Embryonic facial prominence (tissue), 1 donor: Measurements from ENCODE around the gene FFAR3.
"Not testable (repeated sequence)": the region's sequence is repeated elsewhere in the genome, so short reads cannot be mapped to it uniquely, and the experiment has no call there.

ENCODE experiments used
- DNase-seq: peaks from one replicate; pipeline ENCODE4 v3.0.0-alpha.2; 2016; ENCODE audit errors: extremely low spot score

The FFAR3 gene

DNA sequence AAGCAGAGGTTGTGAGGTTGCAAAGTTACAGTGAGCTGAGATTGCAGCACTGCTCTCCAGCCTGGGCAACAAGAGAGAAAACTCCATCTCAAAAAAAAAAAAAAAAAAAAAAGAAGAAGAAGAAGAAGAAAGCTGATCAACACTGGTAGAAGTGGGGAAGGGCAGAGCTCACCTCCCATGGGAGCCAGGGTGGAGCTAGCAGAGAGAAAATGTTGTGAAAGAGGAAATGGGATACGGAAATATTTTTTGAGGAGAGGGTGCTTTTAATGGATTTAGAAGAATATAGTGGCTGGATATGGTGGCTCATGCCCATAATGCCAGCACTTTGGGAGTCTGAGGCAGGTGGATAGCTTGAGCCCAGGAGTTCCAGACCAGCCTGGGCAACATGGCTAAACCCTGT, 19.4 kb downstream of the FFAR3 start:
- DNase-seq, result no peak

DNA sequence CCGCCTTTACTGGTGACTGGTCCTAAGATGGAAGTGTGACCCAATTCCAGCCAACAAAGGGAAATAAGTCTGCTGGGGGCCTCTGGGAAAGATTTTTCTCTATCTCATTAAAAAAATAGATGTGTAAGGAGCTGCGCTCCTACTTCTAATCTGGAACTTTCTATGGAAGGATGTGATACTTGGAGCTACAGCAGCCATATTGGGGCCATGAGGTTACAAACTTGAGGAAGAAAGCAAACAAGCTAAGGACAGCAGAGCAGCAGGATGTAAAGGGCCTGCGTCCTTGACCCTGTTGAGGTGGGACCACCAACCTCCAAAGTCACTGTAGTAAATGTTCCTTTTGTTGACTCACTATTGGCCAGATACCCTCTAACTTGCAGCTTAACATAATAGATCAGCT, 20.1 kb downstream of the FFAR3 start:
- DNase-seq, result no peak

DNA sequence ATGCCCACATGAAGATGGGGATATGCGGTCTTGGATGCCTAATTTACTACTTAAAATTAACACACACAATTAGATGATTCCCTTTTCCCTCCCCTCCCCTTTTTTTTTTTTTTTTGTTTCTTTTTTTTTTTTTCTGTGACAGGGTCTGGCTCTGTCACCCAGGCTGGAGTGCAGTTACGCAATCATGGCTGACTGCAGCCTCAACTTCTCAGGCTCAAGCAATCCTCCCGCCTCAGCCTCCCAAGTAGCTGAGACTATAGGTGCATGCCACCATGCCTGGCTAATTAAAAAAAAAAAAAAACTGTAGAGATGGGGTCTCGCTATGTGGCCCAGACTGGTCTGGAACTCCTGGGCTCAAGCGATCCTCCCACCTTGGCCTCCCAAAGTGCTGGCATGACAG, 21.3 kb downstream of the FFAR3 start:
- not testable (repeated sequence) for DNase-seq

DNA sequence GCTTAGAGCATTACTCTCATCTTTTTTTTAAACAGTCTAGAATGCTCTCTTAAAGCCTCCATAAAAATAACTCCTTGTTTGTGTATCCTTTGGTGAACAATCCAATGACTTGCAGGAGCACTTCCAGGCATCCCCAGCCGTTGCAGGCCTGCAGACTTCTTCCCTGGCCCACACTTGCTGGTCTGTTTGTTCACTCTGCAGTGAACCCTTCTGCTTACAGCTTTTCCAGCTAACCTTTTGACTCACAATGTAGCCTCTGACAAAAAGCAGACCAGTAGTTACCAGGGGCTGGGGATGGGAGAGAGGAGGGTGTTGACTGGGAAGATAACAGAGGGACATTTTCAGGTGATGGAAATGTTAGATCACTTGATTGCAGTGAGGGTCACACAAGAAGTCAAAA, 21.7 kb downstream of the FFAR3 start:
- DNase-seq, result no peak

DNA sequence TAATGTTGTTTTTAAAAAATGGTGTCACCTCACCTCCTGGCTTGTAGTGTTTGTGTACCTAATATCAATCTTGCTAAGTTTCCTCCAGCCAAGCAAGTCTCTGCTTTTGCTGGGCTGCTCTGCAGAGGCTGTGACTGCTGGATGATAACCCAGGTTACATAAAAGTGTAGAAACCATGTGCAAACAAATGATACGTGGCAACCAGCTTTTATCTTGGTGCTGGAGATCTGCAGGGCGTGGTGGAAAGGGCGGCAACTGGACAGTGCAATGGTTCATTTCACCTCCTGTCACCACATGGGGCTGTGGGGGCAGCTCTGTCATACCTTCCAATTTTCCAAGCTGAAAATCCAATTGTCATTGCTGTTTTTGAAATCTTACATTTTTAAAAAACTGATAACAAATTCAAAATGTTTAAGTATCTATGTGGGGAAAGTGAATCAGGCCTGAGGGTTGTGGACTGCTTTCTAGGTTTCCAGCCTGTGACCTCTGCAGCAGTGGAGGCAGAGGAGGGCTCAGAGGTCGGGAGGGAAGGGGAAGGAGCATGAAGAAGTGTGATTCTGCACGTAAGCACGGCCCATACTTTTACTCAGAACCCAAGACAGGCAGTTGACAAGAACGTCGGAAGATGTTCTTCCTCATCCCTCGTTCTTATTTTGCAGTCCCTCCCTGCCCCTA, 22.3 kb downstream of the FFAR3 start:
- no peak for DNase-seq

DNA sequence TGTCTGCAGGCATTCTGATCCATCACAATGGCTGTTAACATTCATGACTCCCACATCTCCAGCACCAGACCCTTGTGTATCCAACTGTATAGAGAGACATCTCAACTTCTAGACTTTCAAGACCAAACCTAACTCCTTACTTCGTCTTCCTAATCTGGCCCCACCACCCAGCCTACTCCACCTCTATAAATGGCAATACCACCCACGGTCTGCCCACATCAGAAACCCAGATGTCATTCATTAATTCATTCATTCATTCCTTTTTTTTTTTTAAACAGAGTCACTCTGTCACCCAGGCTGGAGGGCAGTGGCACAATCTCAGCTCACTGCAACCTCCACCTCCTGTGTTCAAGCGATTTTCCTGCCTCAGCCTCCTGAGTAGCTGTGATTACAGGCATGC, 23.1 kb downstream of the FFAR3 start:
- DNase-seq, result no peak

DNA sequence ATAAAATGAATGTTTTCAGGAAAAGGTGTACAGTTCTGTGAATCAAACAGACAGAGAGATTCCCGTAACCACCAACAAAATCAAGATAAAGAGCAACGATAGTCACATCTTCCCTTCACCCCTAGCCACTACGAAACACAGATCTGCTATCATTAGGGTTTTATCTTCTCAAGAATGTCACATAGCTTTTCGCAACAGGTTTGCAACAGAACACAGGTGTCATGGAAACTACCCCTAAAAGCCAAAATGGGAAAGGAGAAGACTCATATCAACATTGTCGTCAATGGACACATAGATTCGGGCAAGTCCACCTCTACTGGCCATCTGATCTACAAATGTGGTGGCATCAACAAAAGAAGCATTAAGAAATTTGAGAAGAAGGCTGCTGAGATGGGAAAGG, 23.7 kb downstream of the FFAR3 start:
- no peak for DNase-seq

DNA sequence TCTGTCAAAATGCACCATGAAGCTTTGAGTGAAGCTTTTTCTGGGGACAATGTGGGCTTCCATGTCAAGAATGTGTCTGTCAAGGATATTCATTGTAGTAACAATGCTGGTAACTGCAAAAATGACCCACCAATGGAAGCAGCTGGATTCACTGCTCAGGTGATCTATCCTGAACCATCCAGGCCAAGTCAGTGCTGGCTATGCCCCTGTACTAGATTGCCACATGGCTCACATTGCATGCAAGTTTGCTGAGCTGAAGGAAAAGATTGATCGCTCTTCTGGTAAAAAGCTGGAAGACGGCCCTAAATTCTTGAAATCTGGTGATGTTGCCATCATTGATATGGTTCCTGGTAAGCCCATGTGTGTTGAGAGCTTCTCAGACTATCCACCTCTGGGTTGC, 25.3 kb downstream of the FFAR3 start:
- DNase-seq, result no peak

DNA sequence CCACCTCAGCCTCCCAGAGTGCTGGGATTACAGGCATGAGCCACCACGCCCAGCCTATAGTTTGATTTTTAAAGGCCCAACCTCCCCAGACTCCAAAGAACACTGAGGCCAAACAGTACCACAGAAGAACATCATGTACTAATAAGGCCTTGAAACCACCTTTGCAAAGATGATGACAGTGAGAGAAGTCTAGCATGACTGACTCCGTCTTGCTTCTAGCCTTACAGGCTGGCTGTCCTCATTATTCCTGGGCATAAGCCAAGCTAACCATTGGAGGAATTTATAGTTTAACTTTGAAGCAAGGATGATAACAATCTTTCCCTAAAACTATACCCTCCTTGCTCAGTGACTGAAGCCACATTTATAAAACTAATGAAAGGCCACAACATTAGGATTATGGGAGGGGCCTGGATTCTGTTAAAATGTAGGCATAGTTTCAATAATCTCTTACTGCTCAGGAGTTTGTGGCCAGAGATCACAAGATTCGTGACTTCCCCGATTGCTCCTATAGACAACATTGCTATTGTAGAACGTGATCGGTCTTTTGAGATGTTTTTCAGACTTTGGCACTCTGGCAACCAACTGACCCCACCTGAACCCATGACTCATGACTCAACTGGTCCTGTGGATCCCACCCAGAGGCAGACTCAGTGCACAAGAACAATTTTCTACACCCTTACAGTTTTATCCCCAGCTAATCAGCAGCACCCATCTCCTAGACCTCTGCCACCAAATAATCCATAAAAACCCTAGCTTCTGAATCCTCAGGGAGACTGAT, 30.2 kb downstream of the FFAR3 start:
- DNase-seq, result no peak

DNA sequence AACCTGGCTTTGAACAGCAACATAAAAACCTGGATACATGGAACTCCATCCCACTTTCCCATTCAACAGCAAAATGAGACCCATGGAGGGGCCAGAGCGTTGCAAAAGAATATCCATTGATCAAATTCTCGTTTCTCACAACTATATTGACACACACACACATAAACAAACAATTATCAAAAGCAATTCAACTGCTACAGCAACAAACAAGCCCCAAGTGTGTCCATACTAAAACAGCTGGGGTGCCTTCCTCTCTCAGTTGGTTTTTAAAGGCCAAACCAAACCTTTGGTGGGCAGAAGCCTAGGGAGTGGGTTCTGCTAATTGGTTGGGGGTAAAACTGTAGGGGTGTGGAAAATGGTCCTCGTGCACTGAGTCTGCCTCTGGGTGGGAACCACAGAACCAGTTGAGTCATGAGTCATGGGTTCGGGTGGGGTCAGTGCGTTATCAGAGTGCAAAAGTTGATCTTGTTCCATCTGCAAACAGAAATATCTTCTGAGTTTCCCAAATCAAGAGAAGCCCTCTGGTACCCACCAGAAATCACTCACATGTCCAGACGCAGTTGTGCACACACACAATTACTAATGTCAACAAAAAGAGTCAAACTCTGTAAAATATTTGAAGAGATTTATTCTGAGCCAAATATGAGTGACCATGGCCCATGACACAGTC, 31.1 kb downstream of the FFAR3 start:
- no peak for DNase-seq

DNA sequence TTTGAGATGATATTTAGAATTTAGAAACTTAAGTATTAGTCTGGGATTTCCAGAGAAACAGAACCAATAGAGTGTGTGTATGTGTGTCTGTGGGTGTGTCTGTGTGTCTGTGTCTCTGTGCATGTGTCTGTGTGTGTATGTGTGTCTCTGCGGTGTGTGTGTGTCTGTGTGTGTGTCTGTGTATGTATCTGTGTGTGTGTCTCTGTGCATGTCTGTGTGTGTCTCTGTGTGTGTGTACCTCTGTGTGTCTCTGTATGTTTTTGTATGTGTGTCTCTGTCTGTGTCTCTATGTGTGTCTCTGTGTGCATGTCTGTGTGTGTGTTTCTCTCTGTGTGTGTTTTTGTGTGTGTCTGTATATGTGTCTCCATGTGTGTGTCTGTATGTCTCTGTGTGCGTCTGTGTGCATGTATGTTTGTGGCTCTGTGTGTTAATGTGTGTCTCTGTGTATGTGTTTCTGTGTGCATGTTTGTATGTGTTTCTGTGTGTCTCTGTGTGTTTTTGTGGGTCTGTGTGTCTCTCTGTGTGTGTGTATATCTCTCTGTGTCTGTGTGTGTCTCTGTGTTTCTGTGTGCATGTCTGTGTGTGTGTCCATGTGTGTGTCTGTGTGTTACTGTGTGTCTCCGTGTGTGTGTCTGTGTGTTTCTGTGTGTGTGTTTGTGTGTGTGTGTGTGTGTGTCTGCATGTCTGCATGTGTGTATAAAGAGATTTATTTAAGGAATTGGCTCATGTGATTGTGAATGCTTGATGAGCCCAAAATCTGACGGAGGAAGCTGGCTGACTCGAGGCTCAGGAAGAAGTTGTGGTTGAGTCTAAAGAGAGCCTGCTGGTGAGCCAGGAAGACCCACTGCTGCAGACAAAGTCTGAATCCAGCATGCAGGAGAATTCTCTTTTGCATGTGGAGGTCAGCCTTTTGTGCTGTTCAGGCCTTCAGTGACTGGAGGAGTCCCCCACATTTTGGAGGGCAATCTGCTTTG, 34.8 kb downstream of the FFAR3 start:
- DNase-seq, result no peak

DNA sequence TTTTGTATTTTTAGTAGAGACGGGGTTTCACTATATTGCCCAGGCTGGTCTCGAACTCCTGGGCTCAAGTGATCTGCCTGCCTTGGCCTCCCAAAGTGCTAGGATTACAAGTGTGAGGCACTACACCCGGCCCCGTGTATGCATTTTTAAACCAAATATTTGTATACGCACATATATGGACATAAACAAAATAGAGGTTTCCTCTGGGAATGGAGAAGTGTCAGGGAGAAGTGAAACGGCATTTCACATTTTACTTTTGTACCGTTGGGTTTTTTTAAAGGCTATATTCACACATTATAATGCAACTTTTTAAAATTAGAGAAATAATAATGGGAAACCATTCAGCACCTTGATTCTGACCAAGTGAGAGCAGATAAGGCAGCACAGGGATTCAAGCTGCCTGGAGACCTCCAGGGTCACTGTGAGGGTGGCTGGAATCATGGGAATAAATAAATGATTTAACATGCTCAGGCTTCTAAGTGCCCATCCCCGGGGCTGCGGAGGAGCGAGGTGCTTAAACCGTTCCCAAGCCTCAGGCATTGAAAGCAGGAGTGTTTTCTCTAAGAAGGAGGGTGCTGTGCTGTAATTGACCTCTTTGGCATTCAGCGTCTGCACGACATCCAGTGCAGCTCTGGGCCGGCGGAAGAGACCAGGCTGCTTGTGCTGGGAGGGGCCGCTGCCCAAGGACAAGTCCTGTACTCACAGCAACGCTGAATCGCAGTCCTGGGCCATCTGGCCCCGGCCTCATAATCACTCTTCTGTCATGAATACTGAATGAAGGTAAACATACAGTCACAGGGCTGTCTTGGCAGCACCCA, 37.3 kb downstream of the FFAR3 start:
- no peak for DNase-seq

DNA sequence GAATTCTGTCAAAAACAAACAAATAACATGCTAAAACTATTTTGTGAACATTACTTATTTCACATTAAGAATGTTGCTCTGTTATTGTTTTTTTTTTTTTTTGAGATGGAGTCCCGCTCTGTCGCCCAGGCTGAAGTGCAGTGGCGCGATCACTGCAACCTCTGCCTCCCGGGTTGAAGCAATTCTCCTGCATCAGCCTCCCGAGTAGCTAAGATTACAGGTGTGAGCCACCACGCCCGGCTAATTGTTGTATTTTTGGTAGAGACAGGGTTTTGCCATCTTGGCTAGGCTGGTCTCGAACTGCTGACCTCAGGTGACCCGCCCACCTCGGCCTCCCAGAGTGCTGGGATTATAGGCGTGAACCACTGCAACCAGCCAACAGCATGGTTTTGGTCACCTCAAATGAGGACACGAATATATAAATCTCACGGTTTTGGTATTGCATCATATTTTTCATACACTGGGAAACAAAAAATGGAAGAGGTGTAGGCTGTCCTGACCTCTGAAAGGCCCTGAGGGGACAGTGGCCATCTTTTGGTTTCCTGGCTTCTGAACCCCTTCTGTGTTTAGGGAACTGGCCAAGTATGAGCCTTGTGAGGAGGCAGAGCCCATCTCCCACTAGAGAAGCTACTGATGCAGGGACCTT, 38.1 kb downstream of the FFAR3 start:
- DNase-seq, result no peak

DNA sequence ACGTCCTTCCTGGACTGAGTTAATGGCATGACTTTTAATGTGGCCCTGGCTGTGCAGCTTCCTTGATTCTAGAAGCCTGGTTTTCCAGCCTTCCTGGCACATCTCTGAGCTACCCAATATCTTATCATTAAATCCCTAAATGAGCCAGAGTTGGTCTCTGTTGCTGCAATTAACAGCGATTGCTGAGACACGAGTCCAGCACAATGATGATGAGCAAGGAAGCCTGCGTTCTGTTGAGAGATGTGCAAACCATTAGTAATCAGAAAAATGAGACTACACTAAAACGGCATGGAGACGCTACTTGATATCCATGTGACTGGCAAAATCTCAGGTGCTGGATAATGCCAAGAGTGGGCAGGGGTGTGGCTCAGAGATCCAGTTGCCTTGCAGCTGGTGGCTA, 38.8 kb downstream of the FFAR3 start:
- DNase-seq, result no peak

DNA sequence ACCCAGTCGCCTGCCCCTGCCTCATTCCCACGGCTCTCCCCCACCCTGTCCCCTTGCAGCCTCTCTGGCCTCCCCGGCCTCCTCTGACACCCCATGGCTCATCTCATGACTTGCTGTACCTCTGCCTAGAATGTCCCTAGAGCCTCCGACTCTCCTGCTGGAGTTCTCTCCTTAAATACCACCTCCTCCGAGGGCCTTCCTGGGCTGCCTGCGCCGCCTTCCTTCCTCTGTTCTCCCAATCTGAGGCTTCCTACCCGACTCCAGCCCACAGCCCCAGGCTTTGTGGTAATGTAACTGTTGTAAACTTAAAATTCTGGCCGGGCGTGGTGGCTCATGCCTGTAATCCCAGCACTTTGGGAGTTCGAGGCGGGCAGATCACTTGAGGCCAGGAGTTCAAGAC, 40.3 kb downstream of the FFAR3 start:
- no peak for DNase-seq

DNA sequence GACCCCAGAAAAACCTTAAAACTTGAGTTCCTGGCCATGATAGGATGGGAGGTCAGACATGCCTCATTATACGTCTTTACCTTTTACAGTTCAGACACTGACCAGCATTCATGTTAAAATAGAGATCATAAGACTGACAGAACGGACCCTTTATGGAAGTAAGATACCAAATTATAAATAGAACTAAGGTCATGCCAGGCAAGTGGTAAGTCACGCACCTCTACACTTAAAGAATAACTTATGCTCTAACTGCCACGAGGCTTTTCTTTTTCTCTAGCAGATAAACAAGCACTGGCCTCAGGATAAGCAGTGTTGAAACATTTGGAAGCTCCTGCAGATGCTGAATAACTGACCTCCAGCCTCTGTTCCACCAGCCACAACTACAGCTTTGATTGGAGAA, 41.0 kb downstream of the FFAR3 start:
- no peak for DNase-seq

DNA sequence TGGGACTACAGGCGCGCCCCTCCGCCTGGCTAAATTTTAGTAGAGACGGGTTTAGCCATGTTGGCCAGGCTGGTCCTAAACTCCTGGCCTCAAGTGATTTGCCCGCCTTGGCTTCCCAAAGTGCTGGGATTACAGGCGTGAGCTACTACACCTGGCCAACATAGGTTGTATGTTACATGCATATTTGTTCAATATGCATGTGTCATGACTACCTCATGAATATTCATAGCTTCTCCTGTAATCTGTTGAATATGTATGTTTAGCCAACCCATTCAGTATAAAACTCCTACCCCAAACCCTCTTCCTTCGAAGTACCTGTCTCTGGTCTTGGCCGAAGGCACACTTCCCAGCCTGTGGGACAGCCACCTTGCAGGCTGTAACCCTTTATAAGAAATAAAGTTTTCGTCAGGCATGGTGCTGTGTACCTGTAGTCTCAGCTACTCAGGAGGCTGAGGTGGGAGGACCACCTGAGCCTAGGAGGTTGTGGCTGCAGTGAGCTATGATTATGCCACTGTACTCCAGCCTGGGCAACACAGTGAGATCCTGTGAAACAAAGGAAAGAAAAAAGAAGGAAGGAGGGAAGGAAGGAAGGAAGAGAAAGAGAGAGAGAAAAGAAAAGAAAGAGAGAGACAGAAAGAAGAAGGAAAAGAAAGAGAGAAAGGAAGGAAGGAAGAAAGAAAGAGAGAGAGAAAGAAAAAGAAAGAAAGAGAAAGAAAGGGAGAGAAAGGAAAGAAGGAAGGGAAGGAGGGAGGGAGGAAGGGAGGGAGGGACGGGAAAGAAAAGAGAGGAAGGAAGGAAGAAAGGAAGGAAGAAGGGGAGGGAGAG, 41.9 kb downstream of the FFAR3 start:
- no peak for DNase-seq

DNA sequence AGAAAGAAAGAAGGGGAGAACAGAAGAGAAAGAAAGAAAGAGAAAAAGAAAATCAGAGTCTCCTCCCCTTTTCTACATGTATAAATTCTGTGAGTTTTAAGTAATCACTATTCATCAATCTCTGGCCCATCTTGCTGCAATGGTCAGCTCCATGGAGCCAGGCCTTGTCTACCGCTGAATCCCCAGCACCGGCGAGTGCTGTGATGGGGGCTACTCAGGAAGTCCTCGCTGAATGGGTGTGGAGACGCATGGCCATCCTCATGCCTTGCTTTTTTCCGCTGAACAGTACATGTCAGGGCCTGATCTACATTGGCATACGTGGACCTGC, 42.5 kb downstream of the FFAR3 start:
- no peak for DNase-seq

DNA sequence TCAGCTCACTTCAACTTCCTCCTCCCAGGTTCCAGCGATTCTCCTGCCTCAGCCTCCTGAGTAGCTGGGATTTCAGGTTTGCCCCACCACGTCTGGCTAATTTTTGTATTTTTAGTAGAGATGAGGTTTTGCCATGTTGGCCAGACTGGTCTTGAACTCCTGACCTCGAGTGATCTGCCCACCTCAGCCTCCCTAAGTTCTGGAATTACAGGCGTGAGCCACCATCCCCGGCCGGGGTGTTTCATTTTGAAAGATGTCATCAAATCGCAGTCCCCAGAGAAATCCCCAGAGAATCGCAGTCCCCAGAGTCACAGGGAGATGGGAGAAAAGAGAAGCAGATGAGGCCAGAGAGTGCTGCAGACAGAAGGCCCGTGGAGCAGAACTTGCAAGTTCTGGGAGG, 43.2 kb downstream of the FFAR3 start:
- DNase-seq, result not testable (repeated sequence)
